GM19468 (cell line): ENCODE measurements around the gene LHFPL6.

Experiments
- ATAC-seq: cut with Tn5 transposase; IDR thresholded peaks from one replicate; pipeline ENCODE4 v1.9.1; 2021; ENCODE audit warnings: mild to moderate bottlenecking, moderate library complexity, moderate number of reproducible peaks; ENCODE audit not compliant: unreplicated experiment; ENCODE audit errors: extremely low read depth

Gene LHFPL6

DNA sequence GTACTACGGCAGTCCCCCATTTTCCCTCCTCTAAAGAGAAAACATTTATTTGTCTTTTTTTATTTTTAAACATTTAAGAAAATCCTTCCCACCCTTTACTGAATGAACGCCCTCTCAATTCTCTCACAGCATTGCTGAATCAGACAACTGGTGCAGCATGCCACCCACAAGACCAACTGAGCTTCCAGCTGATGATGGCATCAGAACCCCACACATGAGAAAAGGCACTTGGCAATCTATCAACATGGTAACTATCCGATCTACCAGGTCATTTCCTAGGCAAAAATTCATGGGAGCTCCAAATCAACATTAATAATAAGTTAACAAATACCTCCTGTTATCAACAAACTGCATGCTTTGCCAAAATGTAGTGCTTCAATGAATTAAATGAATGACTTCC lies 43.1 kb downstream of the LHFPL6 start:
- no peak for ATAC-seq

DNA sequence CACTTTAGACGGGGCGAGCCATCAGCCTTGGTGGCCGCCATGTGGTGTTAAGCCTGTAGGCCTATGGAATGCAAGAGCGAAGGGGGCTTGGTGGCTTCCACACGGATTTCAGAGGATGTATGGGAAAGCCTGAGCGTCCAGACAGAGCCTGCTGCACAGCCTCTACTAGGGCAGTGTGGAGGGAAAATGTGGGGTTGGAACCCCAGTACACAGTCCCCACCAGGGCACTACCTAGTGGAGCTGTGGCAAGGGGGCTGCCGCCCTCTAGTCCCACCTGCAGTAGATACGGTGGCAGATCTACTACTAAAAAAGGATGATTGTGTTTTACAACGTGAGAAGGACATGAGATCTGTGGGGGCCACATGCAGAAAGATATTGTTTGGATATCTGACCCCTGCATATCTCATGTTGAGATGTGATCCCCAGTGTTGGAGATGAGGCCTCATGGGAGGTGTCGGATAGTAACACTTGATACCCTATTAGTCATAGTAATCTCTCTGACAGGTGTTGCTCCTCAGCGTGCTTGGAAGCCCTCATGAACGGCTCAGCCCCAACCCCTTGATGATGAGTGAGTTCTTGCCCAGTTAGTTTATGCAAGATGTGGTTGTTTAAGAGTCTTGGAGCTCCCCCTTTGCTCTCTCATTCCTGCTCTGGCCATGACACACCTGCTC lies 45.6 kb downstream of the LHFPL6 start:
- ATAC-seq: no peak

DNA sequence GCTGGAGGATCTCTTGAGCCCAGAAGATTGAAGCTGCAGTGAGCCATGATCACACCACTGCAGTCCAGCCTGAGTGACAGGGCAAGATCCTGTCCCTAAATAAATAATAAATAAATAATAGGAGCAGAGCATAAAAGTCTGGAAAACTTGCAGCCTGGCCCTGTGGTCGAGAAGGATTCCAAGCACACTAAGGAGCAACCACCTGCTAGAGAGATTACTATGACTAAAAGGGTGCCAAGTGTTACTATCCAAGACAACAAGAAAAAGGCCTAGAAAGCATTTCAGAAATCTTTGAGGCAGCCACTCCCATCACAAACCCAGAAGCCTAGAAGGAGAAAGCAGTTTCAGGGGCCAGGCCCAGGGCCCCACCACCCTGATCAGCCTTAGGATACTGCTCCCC lies 46.1 kb downstream of the LHFPL6 start:
- no peak for ATAC-seq

- no peak for ATAC-seq
Observed at GRCh38 chr13:39554371-39554770, 48.6 kb downstream of the LHFPL6 start.

GRCh38 chr13:39552246-39552645 lies 50.7 kb downstream of the LHFPL6 start:
- ATAC-seq: no peak

DNA sequence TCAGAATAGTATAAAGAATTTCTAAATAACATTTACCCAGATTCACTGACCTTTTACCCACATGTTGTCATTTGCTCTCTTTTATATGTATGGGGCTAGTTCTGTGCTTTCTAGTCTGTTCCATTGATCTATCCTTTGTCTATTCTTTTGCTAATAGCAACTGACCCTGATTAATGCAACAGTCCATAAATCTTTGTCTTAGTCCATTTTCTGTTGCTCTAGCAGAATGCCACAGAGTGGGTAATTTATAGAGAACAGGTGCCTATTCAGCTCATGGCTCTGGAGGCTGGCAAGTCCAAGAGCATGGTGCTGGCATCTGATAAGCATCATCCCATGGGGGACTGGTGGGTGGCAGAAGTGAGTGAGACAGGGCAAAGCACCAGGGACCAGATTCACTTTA lies 52.1 kb downstream of the LHFPL6 start:
- ATAC-seq: no peak

GRCh38 chr13:39547108-39547507 lies 55.9 kb downstream of the LHFPL6 start:
- ATAC-seq: no peak

- no peak for ATAC-seq
Observed at GRCh38 chr13:39542361-39542760, 60.6 kb downstream of the LHFPL6 start.

- ATAC-seq: no peak
Observed at GRCh38 chr13:39540929-39541605, 61.9 kb downstream of the LHFPL6 start.

GRCh38 chr13:39538816-39539790 lies 63.9 kb downstream of the LHFPL6 start:
- no peak for ATAC-seq

DNA sequence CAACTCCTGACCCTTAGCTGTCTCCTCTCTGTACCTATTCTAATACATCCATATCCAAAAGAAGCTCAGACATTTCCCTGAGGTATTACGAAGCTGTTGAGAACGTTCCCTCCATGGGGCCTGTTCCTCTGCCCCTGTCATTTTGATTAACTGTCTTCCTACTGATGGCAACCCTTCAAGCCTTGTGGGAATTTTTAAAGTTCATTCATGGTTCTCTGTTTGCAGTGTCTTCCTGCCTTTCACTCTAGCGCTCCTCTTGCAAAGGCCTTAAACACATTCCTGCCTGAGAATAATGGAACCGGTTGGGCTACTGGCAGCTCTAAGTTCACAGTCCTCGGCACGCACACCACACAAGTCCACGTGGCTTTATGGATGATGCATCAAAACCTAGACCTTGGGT lies 66.1 kb downstream of the LHFPL6 start:
- no peak for ATAC-seq

DNA sequence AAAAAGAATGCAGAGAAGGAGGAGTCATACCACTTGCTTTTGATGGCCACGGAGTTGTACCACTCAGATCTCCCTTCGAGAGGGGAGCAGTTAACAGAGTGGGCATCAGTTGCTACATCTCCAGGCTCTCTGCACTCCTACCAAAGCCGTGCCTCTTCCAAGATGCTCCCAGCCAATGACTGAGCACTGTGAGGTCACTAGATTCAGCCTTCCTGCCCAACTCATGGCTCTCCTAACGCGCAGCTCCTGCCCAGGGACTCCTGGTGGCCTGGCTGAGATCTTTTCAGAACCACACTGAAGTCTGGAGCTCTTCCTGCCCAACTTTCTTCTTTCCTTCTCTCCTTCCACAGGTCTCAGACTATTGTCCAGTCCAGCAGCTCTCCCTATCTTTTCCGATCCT lies 66.7 kb downstream of the LHFPL6 start:
- no peak for ATAC-seq

- no peak for ATAC-seq
Observed at GRCh38 chr13:39533651-39534150, 69.3 kb downstream of the LHFPL6 start.

- ATAC-seq: no peak
Observed at GRCh38 chr13:39531646-39532045, 71.3 kb downstream of the LHFPL6 start.

DNA sequence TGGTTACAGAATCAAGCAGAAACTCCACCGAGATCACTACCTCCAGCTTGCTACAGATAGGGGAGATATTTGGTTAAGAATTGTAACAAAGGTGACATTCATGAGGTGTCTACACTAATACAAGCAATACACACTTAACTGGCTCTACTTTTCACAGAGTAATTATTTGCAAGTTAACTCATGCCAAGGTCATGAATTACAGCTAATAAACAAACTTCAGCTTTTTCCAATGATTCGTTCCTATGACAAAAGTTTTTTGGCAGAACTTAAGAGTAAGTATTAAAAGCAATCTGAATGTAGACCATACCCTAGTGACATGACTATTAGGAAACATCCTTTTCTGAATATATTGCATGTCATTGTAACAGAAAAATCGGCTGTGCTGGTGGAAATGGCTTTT lies 72.1 kb downstream of the LHFPL6 start:
- no peak for ATAC-seq

DNA sequence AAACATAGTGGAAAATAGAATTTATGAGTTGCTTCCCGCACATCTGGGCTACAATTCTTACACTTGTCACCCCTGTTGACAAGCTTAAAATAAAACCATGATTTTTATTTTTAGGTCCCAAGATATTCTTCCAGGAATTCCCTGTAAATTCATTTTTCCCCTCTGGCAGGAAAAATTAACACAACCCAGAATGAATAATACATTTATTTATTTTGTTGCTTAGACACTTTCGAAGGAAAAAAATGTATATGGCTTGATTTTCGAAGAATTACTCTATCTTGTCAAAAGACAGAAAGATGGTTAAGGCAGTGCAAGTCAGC lies 74.4 kb downstream of the LHFPL6 start:
- no peak for ATAC-seq

DNA sequence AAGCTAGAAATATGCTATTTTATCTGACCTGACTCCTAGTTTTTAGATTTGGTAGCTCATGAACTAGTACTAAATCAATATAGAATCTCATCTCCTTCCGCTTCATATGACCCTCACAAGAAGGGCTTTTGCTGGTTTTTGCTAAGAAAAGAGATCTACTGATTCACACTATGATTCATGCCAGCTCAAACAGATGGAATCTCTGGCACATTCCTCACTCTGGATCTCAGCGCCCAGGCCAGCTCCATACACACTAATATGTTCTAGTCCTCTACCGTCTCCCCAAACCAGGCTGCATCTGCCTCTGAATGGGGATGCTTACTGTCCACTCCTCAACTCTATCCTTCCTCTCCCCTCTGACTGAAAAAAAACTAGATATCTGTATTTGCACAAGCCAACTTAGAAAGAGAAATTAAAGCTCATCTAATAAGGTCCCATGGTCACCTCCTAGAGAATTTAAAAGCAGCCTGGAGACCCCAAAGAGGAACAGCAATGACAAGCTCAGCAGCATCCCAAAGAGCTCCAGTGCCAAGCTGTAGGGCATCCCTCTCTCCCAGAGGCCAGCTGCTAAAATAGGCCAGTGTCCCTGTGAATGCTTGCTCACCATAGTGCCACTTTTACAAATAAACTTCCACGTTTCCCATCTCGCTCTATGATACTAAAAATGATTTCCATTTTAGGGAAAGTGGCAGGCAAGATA lies 74.9 kb downstream of the LHFPL6 start:
- no peak for ATAC-seq

- ATAC-seq: no peak
Observed at GRCh38 chr13:39527301-39527700, 75.7 kb downstream of the LHFPL6 start.

- no peak for ATAC-seq
Observed at GRCh38 chr13:39526499-39526898, 76.5 kb downstream of the LHFPL6 start.

DNA sequence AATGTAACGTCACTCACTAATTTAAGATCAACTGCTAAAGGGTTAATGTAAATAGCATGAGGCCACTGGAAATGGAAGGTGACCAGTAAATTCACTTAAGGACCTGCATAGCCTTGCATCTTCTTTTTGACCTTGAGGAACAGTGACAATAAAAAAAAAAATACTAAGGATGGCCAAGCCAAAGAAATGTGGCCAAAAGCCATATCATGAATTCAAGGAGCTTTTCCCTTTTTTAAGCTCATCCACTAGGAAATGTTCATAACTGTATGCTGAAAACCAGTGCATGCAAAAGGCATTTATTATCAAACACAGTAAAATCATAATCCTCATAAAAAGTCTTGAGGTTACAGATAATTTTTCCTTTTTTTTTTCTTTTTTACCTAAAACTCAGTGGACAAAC lies 77.5 kb downstream of the LHFPL6 start:
- ATAC-seq: no peak
